ENCODE results near the gene SLC38A10. TPM values are rescaled to one million over a fixed set of nuclear protein-coding genes. Genes with fewer than 3 reads are reported as not detected.

Gene SLC38A10
- total RNA-seq, 4 donors from 2014 or later, result 37.8 to 49.8 (median 45.3) TPM

GRCh38 chr17:81221371-81221841, 73.7 kb downstream of the SLC38A10 start:
- DNase-seq, result no peak
- Histone ChIP-seq H3K4me1 (peaks cover 17 to 26% (median 22%) of the 10 kb centered on the region in 3 donors), H3K9me3 (no peaks in the 10 kb centered on the region), H3K36me3 (peaks cover 0 to 15% (median 0%) of the 10 kb centered on the region in 3 donors), H3K27ac (no peak overlapping the region), H3K4me3 (peak overlapping the region in 1 of 4 donors; percentile 78), H3K27me3 (no peaks in the 10 kb centered on the region)
- TF ChIP-seq POLR2A (IDR thresholded peaks at IDR 0.05) (no peak), CTCF (IDR thresholded peaks at IDR 0.05) (no peak)
- 58 to 67% methylated on average over 4 to 5 of the region's 11 CpGs for WGBS, 2 donors
- intact Hi-C loops (cut with DNase I), result no loop called here

- no peak for DNase-seq
Observed at GRCh38 chr17:81219476-81220180, 75.5 kb downstream of the SLC38A10 start.

GRCh38 chr17:81218991-81219390, 76.1 kb downstream of the SLC38A10 start:
- Histone ChIP-seq H3K9me3 (no peaks in the 10 kb centered on the region), H3K4me3 (no peak overlapping the region), H3K36me3 (peaks cover 0 to 15% (median 0%) of the 10 kb centered on the region in 3 donors), H3K27me3 (no peaks in the 10 kb centered on the region), H3K27ac (no peak overlapping the region), H3K4me1 (peaks cover 17 to 26% (median 22%) of the 10 kb centered on the region in 3 donors)
- 91 to 92% methylated on average over 8 to 11 of the region's 11 CpGs for WGBS, 2 donors
- TF ChIP-seq CTCF (IDR thresholded peaks at IDR 0.05) (no peak), POLR2A (IDR thresholded peaks at IDR 0.05) (no peak)
- no peak for DNase-seq
- intact Hi-C loops (cut with DNase I), result no loop called here

More at GRCh38 chr17:81219476-81220180, 75.5 kb downstream of the SLC38A10 start:
- Histone ChIP-seq H3K27me3 (no peaks in the 10 kb centered on the region), H3K36me3 (peaks cover 0 to 15% (median 0%) of the 10 kb centered on the region in 3 donors), H3K4me1 (peaks cover 17 to 26% (median 22%) of the 10 kb centered on the region in 3 donors), H3K4me3 (no peak overlapping the region), H3K27ac (no peak overlapping the region), H3K9me3 (no peaks in the 10 kb centered on the region)
- TF ChIP-seq CTCF (IDR thresholded peaks at IDR 0.05) (no peak), POLR2A (IDR thresholded peaks at IDR 0.05) (no peak)
- WGBS, 2 donors, result 60 to 100% methylated on average over 1 to 8 of the region's 24 CpGs
- intact Hi-C loops (cut with DNase I), result no loop called here

- no peak overlapping the region for H3K27ac ChIP-seq
- 70 to 88% methylated on average over 3 to 9 of the region's 13 CpGs for WGBS, 2 donors
- TF ChIP-seq CTCF (IDR thresholded peaks at IDR 0.05) (no peak), POLR2A (IDR thresholded peaks at IDR 0.05) (no peak)
- H3K27me3 ChIP-seq, result no peaks in the 10 kb centered on the region
- H3K9me3 ChIP-seq, result no peaks in the 10 kb centered on the region
- no peak overlapping the region for H3K4me3 ChIP-seq
- intact Hi-C loops (cut with DNase I), result no loop called here
- peaks cover 13 to 21% (median 18%) of the 10 kb centered on the region in 3 donors for H3K4me1 ChIP-seq
- H3K36me3 ChIP-seq, result peaks cover 0 to 15% (median 0%) of the 10 kb centered on the region in 3 donors
- no peak for DNase-seq
Observed at GRCh38 chr17:81218459-81218858, 76.6 kb downstream of the SLC38A10 start.

- no peaks in the 10 kb centered on the region for H3K9me3 ChIP-seq
- peaks cover 10 to 15% (median 14%) of the 10 kb centered on the region in 3 donors for H3K4me1 ChIP-seq
- intact Hi-C loops (cut with DNase I), result no loop called here
- no peak for DNase-seq
- H3K36me3 ChIP-seq, result peaks cover 0 to 15% (median 0%) of the 10 kb centered on the region in 3 donors
- H3K27ac ChIP-seq, result no peak overlapping the region
- no peak overlapping the region for H3K4me3 ChIP-seq
- WGBS, 2 donors, result 93 to 100% methylated on average over 4 to 17 of the region's 18 CpGs
- no peaks in the 10 kb centered on the region for H3K27me3 ChIP-seq
- no peak for TF ChIP-seq CTCF (IDR thresholded peaks at IDR 0.05)
- no peak for TF ChIP-seq POLR2A (IDR thresholded peaks at IDR 0.05)
Observed at GRCh38 chr17:81217491-81217890, 77.6 kb downstream of the SLC38A10 start.
